HG02642 (cell line): ENCODE measurements around the gene CIRBP.

Experiments
- ATAC-seq: cut with Tn5 transposase; IDR thresholded peaks from one replicate; pipeline ENCODE4 v1.9.1; 2021; ENCODE audit warnings: mild to moderate bottlenecking; ENCODE audit not compliant: unreplicated experiment, poor library complexity

CIRBP gene

DNA sequence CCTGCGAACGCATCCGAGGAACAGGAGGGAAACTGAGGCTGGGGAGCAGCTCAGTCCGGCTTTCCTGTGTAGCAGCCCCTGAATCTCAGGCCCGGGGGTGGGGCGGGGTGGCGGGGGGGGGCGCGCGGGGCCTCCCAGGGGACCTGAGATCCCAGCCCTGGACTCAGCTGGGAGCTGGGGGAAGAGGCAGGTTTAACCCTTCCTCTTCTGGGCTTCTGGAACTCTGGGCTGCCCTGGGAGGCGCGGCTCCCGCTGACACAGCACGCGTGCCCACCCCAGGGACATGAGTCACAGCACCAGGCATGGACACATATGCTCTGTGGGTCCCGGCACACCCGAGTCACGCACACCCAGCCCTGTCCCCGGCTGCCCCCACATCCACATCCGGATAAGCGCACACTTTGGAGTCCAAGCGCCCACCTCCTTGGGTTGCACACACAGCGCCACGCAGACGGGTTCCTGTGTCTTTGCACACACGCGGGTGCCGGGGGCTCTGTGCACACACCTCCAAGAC, 3.5 kb upstream of the CIRBP start:
- ATAC-seq = no peak

DNA sequence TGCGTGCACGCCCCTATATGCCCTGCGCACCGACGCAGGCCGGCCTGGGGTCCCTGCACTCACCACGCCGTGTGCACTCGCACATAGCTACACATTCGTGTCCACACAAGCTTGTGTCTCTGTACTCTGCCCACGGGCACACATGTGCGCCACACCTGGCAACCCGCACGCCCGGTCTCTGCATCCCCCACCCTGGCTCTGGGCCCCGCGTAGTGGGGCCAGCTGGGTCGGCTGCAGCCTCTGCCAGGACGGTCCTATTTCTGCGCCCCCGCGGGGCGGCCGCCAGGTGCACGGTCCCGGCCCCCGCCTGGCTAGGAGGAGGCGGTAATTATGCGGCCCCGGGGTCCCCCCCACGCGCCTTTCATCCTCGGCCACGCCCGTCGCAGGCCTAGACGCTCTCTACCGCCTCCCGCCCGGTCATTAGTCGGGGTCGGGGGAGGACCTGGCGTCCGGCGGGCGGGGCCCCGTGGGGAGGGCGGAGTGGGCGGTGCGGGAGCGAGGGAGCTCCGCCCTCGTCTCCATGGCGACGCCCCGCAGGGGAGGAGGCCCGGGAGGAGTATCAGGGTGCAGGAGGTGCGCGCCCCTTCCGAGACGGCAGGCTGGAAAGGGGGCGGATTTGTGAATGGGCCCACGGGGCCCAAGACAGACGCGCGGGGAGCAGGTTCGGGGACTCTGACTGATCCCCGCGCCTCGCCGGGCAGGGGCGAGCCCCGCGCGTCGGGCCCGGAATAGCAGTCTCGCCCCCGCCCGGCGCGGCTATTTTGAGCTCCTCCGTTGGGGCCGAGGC, 2.8 kb upstream of the CIRBP start:
- ATAC-seq = peak; percentile 27

DNA sequence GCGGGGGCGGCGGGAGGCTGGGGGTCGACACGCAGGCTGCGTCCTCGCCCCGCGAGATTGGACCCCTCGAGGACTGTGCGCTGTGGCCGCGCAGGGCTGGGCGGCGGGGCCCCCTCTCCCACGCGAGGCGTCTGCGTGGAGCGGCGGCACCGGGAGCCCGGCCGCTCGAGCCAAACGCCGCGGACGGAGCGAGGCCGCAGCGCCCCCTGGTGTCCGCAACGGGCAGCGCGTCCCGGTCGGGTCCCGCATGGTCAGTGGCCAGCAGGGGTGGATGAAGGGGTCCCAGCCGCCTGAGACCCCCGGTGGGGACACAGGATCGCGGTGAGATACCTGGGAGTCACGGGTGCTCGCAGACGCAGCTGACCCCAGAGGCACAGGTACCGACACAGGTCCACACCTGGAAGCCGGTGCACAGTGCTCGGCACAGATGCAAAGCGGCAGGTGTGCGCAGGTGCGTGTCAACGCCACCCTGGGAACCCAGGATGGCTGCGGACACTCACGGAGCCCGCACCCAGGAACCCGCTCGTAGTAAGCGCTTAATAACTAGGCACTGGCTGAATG, 2.1 kb upstream of the CIRBP start:
- ATAC-seq = peak; percentile 24

DNA sequence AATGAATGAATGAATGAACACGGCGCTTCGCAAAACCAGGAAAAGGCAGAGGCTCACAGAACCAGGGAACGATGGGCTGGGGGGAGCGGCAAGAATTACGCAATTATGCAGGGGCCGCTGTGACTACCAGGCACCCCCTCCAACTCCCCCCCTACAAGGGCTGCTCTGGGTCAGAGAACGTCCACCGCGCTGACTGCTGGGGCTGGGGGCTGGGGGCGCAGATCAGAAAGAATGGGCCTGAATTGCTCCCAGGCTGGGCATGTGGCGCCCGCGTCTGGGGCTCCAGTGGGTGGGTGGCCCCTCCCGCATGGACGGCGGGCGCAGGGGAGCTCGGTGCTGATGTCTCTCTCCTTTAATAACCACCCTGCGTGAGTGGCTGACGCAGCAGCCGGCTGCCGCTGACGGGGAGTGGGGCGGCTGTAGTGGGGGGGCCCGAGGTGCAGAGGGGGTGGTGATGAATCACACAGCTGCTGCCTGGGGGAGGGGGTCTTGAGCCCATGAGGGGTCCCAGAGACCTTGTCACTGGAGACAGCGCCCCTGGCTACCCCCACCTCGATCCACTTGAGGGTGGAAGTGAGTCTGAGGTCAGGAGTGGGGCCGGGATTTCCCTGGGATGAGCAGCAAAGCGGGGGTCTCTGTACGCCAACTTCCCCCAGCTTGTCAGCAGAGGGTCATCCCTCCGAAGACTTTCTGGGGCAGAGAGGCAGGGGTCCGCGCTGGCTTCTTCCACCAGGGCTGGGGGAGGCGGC, 1.5 kb upstream of the CIRBP start:
- ATAC-seq = no peak

DNA sequence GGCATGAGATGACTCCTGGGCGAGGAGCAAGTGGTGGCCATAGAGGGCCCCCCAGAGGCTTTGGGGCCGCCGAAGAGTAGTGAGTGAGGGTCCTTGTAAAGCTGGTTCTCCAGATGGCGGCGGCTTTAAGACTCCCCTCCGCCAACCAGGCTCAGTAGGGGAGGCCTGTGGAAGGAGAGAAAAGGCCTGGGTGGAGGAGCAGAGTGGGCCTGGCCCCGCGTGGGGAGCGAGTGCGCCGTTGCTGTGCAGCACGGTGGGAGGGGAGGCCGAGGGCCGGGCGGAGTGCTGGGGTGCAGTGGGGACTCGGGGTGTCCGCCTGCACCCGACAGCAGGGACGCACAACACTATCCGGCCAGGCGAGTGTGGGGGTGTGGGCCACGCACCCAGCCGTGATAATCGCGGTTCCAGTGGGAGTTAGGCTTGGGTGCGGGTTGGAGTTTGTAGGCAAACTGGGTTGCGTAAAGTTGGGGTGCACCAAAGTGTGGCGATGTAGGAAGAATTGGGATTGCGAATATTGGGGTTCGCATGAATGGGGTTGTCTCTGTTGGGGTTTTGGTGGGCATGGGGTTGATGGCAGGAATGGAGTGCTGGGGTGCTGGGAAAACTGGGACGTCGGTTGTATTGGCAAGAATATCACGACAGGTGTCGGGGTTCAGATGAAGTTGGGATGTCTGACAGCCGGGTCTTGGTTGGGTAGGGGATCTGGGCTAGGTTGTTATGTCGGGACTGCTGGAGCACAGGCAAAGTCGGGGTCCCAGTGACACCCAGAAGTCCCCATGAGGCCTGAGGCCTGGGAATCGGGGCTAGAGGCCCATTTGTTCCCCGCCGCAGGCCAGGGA, 687 bp upstream of the CIRBP start:
- no peak for ATAC-seq

DNA sequence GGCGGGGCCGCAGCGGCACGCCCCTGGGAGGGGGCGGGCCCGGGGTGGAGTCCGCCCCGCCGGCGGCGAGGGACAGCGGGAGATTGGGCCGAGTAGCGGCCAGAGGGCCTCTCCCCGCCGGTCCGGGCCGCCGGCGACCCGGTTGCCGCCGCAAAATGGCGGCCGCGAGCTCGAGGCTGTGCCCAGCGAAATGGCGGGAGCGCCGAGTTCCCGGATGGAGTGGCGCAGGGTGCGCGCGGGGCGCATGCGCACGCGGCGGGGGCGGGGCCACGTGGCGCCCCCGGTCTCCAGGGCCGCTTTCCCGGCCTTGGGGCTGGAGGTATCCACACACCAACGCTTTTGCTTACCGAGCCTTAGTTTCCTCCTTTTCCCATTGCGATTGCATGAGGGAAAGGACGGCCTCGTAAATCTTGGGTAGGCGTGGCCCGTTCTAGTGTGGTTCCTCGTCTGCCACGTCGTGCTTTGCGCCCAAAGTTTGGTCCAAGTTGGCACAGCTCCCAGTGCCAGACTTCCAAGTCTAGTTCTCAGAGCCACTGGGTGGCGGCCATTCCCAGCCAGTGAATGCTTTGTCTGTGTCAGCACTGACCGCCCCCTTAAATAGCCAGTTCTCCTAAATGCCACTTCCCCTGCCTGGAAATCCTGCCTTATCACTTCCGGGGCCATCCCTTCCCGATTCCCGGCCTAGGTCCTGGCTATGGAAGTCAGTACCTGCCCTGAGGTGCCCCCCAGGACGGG, 513 bp downstream of the CIRBP start:
- peak; percentile 35 for ATAC-seq

DNA sequence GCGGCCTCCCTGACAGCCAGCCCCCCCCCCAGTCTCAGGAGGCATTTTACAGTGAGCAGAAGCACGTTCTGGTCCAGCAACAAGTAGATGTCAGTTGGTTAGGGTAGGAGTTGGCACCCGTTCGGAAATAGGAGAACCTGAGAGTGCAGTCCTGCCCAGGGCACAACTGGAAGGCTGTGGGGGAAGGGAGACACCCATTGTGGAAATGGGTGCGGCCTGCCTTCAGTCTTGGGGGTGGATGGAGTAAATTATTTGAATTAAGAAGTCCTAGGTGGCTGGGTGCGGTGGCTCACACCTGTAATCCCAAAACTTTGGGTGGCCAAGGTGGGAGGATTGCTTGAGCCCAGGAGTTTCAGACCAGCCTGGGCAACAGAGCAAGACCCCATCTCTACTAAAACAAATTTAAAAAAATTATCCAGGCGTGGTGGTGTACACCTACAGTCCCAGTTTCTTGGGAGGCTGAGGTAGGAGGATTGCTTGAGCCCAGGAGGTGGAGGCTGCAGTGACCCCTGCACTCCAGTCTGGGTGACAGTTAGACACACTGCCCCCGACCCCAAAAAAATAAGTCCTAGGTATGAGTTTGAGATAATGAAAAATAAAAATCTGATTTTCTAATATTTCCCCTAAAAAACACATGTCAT, 1.2 kb downstream of the CIRBP start:
- ATAC-seq = no peak

DNA sequence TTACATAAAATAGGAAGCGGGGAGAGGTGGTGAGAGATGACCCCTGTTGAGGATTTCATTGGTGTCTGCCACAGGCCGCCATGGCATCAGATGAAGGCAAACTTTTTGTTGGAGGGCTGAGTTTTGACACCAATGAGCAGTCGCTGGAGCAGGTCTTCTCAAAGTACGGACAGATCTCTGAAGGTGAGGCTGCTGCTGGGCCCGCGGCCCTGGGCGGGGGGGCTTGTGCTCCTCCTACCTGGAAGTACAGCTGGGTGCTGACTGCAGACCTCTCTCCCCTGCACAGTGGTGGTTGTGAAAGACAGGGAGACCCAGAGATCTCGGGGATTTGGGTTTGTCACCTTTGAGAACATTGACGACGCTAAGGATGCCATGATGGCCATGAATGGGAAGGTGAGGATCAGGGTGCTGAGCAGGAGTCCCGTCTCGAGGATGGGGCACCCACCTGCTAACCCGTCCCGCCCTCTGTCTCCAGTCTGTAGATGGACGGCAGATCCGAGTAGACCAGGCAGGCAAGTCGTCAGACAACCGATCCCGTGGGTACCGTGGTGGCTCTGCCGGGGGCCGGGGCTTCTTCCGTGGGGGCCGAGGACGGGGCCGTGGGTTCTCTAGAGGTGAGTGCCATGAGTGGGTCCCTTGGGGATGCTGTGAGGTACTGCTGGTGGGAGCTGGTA, 1.9 kb downstream of the CIRBP start:
- ATAC-seq = no peak

DNA sequence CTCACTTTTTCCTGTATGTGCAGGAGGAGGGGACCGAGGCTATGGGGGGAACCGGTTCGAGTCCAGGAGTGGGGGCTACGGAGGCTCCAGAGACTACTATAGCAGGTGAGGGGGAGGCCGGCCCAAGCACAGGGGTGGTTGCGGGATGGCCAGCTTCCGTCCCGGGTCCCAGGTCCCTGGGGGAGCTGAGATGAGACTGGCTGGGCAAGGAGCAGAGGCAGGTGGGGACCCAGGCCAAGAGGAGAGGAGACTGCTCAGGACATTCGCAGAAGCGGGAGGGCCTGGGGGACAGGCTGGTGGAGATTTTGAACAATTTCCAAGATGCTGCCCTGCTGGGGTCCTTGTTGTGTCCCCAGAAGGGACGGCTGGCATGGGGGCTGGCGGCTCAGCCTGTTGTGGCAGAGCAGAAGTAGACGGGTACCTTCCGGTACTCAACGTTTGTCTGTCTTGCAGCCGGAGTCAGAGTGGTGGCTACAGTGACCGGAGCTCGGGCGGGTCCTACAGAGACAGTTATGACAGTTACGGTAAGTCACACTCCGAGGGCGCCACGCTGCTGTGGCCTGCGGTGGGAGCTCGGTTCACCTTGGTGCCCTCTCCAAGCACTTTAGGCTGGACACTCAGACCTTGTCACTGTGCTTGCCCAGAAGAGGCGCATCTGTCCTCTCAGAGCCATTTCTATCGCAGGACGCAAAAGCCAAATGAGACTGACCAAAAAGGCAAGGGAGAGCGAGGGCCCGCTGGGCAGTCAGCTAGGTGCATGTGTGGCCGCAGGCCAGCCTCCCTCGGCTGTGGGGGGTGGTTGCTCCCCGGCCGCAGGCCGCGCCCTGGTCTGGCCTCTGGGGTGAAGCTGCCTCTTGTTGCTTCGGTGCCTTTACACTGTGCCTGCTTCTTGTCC, 2.6 kb downstream of the CIRBP start:
- no peak for ATAC-seq

DNA sequence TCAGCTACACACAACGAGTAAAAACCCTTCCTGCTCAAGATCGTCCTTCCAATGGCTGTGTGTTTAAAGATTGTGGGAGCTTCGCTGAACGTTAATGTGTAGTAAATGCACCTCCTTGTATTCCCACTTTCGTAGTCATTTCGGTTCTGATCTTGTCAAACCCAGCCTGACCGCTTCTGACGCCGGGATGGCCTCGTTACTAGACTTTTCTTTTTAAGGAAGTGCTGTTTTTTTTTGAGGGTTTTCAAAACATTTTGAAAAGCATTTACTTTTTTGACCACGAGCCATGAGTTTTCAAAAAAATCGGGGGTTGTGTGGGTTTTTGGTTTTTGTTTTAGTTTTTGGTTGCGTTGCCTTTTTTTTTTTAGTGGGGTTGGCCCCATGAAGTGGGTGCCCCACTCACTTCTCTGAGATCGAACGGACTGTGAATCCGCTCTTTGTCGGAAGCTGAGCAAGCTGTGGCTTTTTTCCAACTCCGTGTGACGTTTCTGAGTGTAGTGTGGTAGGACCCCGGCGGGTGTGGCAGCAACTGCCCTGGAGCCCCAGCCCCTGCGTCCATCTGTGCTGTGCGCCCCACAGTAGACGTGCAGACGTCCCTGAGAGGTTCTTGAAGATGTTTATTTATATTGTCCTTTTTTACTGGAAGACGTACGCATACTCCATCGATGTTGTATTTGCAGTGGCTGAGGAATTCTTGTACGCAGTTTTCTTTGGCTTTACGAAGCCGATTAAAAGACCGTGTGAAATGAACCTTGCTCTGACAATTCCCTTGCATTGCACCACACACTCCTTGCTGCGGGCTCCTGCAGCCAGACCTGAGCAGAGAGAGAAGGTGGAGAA, 3.5 kb downstream of the CIRBP start:
- no peak for ATAC-seq

DNA sequence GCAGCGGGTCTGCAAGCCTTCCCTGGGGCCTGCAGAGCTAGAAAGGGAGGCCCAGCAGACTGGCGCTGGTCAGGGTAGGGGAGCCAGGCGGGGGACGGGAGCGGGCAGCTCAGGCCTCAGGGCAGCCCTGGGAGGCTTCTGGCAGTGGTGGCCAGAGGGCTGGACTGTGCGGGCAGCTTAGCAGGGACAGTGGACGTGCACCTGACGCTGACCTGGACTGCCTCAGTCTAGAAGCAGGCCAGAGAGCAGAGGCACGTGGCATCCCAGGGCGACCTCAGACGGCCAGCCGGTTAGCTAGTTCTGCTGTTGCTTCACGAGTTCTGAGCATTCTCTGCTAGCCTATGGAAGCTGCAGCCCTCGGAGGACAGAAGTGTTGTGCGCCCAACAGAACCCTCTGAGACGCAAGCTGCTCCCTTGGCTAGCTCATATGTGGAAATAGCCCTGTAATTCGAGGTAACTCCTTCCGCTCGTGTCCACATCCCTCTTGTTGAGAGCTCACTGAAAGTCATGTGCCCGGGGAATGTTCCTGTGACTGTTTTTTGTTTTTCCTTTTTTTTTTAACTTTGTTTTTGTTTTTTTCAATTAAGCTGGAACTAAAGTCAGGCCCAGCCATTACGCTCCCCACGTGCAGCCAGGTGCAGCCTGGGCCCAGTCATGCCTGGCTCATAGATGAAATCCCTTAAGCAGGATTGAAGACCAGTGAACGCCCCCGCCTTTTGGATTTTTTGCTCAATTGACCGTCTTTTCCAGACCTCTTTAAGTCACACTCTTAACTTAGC, 4.3 kb downstream of the CIRBP start:
- no peak for ATAC-seq

DNA sequence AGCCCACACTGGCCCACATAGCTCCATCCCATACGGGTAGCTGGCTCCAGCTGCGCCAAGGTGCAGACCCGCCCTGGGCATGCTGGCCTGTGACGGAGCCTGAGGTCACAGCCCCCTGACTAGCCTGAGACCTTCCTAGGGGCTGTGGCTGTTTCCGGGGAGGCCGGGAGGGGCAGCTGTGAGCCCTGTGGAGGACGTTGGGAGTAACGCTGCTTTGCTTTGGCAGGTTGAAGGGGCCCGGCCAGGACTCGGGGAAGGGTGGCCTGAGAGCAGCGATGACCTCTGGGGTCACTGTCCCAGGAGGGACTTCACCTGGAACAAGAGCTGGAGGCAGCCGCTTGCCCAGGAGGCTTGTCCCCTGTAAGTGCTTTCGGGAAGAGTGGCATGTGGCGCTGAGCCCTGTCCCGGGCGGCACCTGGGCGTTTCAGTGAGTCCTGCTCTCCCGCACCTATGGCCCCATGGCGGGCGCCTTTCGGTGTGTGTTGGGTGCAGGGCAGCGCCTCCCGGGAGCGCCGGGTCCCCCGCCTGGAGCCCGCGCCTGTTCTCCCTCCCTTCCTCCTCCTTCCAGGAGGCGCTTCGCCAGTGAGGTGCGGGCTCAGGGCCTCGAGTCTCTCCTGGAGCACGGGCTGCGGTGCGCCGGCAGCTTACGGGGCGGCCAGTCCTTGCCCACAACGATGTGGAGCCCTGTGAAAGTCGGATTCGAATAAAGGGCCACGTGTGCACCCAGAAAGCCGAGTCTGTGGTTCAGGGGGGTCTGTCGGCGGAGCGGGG, 5.1 kb downstream of the CIRBP start:
- no peak for ATAC-seq

DNA sequence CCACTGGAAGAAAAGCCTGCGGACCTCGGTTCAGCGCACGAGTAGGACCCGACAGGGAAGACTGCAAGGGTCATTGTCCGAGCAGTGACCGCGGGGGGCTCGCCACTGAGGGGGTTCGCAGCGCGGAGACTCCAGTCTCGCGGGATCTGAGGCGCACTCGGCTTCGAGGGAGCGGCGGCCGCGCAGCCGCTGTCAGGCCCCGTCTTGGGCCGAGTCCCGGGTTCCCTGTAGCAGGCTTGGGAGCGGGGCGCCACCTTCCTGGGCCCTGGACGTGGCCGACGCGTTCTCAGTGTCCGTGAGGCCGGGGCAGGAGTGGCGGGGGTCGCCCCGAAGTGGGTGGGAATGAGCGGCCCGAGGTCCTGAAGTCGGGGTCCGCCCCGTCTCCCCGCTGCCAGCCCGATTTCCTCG, 5.7 kb downstream of the CIRBP start:
- no peak for ATAC-seq

DNA sequence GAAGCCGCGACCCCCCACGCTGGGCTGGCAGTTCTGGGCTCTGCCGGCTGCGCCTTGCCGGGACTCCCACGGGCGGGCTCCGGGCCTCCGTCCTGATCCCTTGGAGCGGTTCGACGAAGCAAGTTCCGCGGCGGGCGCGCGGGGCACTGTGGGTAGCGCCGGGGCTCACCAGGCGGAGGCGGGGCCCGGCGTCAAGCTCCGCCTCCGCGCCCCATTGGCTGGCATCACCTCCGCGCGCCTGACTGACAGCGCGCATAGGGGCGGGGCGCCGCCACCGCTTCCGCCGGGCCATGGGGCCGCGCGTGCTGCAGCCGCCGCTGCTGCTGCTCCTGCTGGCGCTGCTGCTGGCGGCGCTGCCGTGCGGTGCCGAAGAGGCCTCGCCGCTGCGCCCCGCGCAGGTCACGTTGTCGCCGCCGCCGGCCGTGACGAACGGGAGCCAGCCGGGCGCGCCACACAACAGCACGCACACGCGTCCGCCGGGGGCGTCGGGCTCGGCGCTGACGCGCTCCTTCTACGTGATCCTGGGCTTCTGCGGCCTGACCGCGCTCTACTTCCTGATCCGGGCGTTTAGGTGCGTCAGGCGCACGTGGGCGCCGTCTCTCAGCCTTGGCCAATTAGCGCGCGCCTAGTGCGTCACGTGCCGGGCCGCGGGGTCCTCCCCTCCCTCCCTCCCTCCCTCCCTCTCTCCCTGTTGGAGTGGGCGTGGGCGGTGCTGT, 6.3 kb downstream of the CIRBP start, which contains the start of gene FAM174C:
Gene FAM174C, plus strand, starts transcription at position 271 of the 716 bp plus-strand sequence. Its CDS starts 20 bp downstream, at position 291.
- peak; percentile 74 for ATAC-seq
